ENCODE results near the gene PCDHGB5.
"Not testable (repeated sequence)": the region's sequence is repeated elsewhere in the genome, so short reads cannot be mapped to it uniquely, and the experiment has no call there.

PCDHGB5 gene

DNA sequence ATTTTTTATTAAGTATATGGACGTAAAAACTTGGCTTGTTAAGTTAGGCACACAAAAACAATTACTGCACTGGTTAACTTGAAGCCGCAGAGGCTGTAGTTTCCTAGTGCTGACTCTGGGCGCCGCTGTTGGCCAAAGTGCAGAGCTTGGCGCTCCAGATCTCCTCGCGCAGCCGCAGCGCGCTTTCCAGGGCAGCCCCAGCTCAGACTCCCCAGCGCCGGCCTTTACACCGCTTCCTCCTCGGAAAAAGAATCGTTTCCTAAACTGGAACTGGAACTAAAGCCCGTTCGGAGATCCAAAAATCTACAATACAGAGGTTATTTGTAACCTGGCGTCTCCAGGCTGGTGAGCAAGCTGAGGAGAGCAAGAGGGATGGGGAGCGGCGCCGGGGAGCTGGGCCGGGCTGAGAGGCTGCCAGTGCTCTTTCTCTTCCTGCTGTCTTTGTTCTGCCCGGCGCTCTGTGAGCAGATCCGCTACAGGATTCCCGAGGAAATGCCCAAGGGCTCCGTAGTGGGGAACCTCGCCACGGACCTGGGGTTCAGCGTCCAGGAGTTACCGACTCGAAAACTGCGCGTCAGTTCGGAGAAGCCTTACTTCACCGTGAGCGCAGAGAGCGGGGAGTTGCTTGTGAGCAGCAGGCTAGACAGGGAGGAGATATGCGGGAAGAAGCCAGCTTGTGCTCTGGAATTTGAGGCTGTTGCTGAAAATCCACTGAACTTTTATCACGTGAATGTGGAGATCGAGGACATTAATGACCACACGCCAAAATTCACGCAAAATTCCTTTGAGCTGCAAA is at the start of gene PCDHGB5:
TSS of gene PCDHGB5 (plus strand) at position 192 of the 796 bp plus-strand sequence. CDS start at position 373, 181 bp downstream.
- FAIRE-seq; DNase-seq (ENCODE audit: insufficient read length, low spot score): not testable (repeated sequence)

DNA sequence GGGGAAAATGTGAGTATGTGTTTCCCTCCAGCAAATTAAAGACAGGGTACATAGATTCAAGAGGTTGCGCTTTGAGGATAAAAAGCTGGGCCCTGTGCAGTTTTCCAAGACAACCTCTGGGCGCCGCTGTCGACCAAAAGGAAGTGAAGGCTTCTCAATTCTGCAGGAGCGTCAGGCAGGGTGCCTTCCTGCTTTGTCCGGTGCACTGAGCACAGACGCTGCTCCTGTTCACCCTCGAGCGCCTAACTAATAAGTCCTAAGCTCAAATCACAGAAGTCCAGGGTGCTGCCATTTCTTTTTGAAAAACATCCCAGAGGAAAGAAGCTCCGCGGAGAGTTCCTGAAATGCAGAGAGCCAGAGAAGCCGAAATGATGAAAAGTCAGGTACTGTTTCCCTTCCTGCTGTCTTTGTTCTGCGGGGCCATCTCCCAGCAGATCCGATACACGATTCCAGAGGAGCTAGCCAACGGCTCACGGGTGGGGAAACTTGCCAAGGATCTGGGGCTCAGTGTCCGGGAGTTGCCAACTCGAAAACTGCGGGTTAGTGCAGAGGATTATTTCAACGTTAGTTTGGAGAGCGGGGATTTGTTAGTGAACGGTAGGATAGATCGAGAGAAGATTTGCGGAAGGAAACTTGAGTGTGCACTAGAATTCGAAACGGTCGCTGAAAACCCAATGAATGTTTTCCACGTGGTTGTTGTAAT is 47.7 kb upstream of the PCDHGB5 start, which contains the start of gene PCDHGB1:
TSS of gene PCDHGB1 (plus strand) at position 183 of the 703 bp plus-strand sequence. CDS start at position 345, 162 bp downstream.
- FAIRE-seq, result no peak
- peak; percentile 45 for DNase-seq (ENCODE audit: insufficient read length, low spot score)
- no peak for TF ChIP-seq POLR2A (IDR thresholded peaks at IDR 0.05; ENCODE audit: low read depth, low read length)

DNA sequence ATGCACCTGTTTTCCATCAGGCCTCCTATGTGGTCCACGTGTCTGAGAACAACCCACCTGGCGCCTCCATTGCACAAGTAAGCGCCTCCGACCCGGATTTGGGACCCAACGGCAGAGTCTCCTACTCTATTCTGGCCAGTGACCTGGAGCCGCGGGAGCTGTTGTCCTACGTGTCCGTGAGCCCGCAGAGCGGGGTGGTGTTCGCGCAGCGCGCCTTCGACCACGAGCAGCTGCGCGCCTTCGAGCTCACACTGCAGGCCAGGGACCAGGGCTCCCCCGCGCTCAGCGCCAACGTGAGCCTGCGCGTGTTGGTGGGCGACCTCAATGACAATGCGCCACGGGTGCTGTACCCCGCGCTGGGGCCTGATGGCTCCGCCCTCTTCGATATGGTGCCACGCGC is 46.2 kb upstream of the PCDHGB5 start:
- TF ChIP-seq POLR2A (IDR thresholded peaks at IDR 0.05; ENCODE audit: low read depth, low read length), result no peak
- DNase-seq (ENCODE audit: insufficient read length, low spot score) (no peak), FAIRE-seq (no peak)

DNA sequence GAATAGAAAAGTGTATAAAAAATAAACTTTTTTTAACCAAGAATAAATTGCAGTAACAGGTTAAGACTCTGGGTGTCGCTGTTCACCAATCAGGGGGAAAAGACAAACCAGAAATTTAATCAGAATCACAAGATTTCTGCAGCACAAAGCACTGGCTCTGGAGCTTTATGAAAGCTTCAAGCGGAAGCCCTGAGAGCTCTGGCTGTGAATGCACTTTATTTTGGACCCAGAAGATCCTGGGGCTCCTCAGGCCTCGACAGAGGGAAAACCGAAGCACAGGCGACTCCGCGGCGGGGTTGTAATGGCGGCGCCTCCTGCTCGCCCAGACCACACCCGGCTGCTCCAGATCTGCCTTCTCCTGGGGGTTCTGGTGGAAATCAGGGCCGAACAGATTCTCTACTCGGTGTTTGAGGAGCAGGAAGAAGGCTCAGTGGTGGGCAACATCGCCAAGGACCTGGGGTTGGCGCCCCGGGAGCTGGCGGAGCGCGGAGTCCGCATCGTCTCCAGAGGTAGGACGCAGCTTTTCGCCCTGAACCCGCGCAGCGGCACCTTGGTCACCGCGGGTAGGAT is 42.8 kb upstream of the PCDHGB5 start, which contains the start of gene PCDHGA4:
TSS of gene PCDHGA4 (plus strand) at position 122 of the 570 bp plus-strand sequence. CDS start at position 209, 87 bp downstream.
- TF ChIP-seq POLR2A (IDR thresholded peaks at IDR 0.05; ENCODE audit: low read depth, low read length), result no peak
- DNase-seq (ENCODE audit: insufficient read length, low spot score), result peak; percentile 24

DNA sequence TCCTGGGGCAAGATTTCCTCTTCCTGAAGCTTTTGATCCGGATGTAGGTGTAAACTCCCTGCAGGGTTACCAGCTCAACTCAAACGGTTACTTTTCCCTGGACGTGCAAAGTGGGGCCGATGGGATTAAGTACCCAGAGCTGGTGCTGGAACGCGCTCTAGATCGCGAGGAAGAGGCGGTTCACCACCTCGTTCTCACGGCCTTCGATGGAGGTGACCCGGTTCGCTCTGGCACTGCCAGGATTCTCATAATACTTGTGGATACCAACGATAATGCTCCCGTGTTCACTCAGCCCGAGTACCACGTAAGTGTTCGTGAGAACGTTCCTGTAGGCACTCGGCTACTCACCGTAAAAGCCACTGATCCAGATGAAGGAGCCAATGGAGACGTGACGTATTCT is 42.1 kb upstream of the PCDHGB5 start:
- no peak for TF ChIP-seq POLR2A (IDR thresholded peaks at IDR 0.05; ENCODE audit: low read depth, low read length)
- FAIRE-seq, result no peak

More for the DNA sequence above, 42.8 kb upstream of the PCDHGB5 start, which contains the start of gene PCDHGA4:
- FAIRE-seq, result no peak

DNA sequence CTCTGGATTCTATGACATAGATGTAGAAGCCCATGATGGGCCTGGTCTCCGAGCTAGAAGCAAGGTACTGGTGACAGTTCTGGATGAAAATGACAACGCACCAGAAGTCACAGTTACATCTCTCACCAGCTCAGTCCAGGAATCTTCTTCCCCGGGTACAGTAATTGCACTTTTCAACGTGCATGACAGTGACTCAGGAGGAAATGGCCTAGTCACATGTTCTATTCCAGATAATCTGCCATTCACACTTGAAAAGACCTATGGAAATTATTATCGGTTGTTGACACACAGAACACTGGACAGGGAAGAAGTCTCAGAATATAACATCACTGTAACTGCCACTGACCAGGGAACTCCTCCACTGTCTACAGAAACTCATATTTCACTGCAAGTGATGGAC is 41.6 kb upstream of the PCDHGB5 start:
- TF ChIP-seq POLR2A (IDR thresholded peaks at IDR 0.05; ENCODE audit: low read depth, low read length), result no peak
- no peak for DNase-seq (ENCODE audit: insufficient read length, low spot score)
- FAIRE-seq, result no peak

More for the DNA sequence above, 42.1 kb upstream of the PCDHGB5 start:
- DNase-seq (ENCODE audit: insufficient read length, low spot score), result no peak

DNA sequence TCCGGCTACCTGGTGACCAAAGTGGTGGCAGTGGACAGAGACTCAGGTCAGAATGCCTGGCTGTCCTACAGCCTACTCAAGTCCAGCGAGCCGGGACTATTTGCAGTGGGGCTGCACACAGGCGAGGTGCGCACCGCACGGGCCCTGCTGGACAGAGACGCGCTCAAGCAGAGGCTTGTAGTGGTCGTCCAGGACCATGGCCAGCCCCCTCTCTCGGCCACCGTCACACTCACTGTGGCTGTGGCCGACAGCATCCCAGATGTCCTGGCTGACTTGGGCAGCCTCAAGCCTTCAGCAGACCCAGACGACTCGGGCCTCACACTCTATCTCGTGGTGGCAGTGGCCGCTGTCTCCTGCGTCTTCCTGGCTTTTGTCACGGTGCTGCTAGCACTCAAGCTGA is 40.8 kb upstream of the PCDHGB5 start:
- no peak for DNase-seq (ENCODE audit: insufficient read length, low spot score)
- FAIRE-seq, result no peak
- no peak for TF ChIP-seq POLR2A (IDR thresholded peaks at IDR 0.05; ENCODE audit: low read depth, low read length)

DNA sequence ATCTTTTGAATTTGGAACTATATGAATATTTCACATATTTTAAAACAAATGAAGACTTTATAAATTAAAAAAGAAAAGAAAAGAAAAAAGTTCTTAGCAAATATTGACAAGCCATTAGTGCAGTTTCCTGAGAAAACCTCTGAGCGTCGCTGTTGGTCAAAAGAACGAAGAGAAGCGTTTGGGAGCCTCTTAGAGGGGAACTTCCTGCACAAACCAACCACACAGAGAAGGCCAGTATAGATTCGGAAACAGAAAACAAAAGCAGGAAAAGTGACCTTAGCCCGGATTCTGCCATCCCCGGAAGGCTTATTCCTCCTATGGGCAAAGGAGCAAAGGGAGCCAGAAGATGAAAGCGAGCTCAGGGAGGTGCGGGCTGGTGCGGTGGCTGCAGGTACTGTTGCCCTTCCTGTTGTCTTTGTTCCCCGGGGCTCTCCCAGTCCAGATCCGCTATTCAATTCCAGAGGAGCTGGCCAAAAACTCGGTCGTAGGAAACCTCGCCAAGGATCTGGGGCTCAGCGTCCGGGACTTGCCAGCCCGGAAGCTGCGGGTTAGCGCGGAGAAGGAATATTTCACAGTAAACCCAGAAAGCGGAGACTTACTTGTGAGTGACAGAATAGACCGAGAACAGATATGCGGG is 37.8 kb upstream of the PCDHGB5 start, which contains the start of gene PCDHGB2:
TSS of gene PCDHGB2 (plus strand) at position 205 of the 637 bp plus-strand sequence. CDS start at position 347, 142 bp downstream.
- no peak for TF ChIP-seq POLR2A (IDR thresholded peaks at IDR 0.05; ENCODE audit: low read depth, low read length)
- DNase-seq (ENCODE audit: insufficient read length, low spot score), result peak; percentile 44
- FAIRE-seq, result no peak

DNA sequence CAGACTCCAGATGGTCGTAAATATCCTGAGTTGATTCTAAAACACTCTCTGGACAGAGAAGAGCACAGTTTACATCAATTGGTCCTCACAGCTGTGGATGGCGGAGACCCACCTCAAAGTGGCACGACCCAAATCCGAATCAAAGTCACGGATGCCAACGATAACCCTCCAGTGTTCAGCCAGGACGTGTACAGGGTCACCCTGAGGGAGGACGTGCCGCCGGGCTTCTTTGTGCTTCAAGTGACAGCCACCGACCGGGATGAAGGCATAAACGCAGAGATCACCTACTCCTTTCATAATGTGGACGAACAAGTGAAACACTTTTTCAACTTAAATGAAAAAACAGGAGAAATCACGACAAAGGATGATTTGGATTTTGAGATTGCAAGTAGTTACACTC is 37.1 kb upstream of the PCDHGB5 start:
- no peak for FAIRE-seq
- TF ChIP-seq POLR2A (IDR thresholded peaks at IDR 0.05; ENCODE audit: low read depth, low read length), result no peak
- no peak for DNase-seq (ENCODE audit: insufficient read length, low spot score)

DNA sequence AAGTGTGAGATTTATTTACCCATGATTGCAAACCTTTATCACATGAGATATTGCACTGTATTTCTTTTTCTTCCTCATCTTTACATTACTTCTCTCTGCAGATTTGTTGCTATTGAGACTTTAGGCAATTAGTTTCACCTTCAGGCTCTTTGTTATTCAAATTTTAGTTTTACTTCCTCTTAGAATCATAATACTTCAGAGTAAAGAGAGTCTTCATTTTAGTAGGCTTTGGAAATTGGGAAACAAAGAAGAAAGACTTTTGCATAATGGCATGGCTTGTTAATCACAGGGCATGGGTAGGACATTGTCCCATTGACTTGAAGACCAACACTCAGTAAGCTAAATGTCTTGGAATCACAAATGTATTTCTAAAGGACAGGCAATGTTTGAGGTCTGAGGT is 35.0 kb upstream of the PCDHGB5 start:
- DNase-seq (ENCODE audit: insufficient read length, low spot score) (no peak), FAIRE-seq (no peak)
- no peak for TF ChIP-seq POLR2A (IDR thresholded peaks at IDR 0.05; ENCODE audit: low read depth, low read length)

DNA sequence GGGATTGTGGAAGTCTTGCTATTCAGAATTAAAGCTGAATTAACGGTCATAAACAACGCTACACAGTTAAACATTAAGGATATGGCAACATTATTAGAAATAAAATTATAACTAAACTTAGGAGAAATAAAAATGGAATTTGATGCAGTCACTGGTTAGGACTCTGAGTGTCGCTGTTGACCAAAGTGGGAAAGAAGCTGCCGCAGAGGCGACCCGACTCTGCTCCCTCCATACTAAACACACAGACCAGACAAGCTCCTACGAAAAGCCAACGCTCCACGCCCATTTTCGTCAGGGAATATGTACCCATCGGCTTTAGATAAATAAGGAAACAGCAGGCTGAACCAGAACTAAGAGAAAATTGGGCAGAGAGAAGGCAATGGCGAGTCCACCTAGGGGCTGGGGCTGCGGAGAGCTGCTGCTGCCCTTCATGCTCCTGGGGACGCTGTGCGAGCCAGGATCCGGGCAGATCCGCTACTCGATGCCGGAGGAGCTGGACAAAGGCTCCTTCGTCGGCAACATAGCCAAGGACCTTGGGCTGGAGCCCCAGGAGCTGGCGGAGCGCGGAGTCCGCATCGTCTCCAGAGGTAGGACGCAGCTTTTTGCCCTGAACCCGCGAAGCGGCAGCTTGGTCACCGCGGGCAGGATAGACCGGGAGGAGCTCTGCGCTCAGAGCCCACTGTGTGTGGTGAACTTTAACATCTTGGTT is 33.6 kb upstream of the PCDHGB5 start, which contains the start of gene PCDHGA5:
TSS of gene PCDHGA5 (plus strand) at position 211 of the 709 bp plus-strand sequence. CDS start at position 380, 169 bp downstream.
- FAIRE-seq (no peak), DNase-seq (ENCODE audit: insufficient read length, low spot score) (no peak)
- TF ChIP-seq POLR2A (IDR thresholded peaks at IDR 0.05; ENCODE audit: low read depth, low read length), result no peak

DNA sequence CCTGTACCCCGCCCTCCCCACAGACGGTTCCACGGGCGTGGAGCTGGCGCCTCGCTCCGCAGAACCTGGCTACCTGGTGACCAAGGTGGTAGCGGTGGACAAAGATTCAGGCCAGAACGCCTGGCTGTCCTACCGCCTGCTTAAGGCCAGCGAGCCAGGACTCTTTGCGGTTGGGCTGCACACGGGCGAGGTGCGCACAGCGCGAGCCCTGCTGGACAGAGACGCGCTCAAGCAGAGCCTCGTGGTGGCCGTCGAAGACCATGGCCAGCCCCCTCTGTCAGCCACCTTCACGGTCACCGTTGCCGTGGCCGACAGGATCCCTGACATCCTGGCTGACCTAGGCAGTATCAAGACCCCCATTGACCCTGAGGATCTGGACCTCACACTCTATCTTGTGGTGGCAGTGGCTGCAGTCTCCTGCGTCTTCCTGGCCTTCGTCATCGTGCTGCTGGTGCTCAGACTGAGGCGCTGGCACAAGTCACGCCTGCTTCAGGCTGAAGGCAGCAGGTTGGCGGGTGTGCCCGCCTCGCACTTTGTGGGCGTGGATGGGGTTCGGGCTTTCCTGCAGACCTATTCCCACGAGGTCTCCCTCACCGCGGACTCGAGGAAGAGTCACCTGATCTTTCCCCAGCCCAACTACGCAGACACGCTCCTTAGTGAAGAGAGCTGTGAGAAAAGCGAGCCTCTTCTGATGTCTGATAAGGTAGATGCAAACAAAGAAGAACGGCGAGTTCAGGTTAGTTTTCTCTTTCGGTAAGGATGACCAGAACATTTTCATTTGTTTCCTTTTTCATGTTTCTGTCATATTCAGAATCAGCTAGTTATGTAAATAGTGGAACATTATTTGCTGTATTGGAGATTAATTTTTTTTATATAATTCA is 31.5 kb upstream of the PCDHGB5 start:
- no peak for FAIRE-seq
- TF ChIP-seq POLR2A (IDR thresholded peaks at IDR 0.05; ENCODE audit: low read depth, low read length), result no peak
- no peak for DNase-seq (ENCODE audit: insufficient read length, low spot score)
